Testis (tissue), 2 donors: ENCODE measurements around the gene PRRT1B.
"Not testable (repeated sequence)": the region's sequence is repeated elsewhere in the genome, so short reads cannot be mapped to it uniquely, and the experiment has no call there.

ENCODE experiments used
- CTCF ChIP-seq, 3 experiments: fragments of 450-650 bp in 2 of 3; fragments of 200-600 bp in 1 of 3; sonication (generic) in 1 of 3; IDR thresholded peaks; one replicate each; pipeline ENCODE4 v1.5.1; 2016 to 2019; ENCODE audit warnings: antibody characterized with exemption in 3 of 3, mild to moderate bottlenecking in 2 of 3, moderate library complexity in 1 of 3
- POLR2A ChIP-seq: fragments of 450-650 bp; IDR thresholded peaks from one replicate; pipeline ENCODE4 v1.6.1; 2017; ENCODE audit warnings: antibody characterized with exemption, mild to moderate bottlenecking, moderate library complexity

GRCh38 chr9:131515559-131516031, 29.7 kb upstream of the PRRT1B start:
- TF ChIP-seq POLR2A; CTCF (IDR thresholded peaks at IDR 0.05): not testable (repeated sequence)
